ENCODE results near the gene KIAA1217. TPM values are rescaled to one million over a fixed set of nuclear protein-coding genes. Genes with fewer than 3 reads are reported as not detected.

Gene KIAA1217
- total and polyA plus RNA-seq, 7 experiments from 2014 or later = 0.03 to 2.1 (median 0.15) TPM; not detected in 4

DNA sequence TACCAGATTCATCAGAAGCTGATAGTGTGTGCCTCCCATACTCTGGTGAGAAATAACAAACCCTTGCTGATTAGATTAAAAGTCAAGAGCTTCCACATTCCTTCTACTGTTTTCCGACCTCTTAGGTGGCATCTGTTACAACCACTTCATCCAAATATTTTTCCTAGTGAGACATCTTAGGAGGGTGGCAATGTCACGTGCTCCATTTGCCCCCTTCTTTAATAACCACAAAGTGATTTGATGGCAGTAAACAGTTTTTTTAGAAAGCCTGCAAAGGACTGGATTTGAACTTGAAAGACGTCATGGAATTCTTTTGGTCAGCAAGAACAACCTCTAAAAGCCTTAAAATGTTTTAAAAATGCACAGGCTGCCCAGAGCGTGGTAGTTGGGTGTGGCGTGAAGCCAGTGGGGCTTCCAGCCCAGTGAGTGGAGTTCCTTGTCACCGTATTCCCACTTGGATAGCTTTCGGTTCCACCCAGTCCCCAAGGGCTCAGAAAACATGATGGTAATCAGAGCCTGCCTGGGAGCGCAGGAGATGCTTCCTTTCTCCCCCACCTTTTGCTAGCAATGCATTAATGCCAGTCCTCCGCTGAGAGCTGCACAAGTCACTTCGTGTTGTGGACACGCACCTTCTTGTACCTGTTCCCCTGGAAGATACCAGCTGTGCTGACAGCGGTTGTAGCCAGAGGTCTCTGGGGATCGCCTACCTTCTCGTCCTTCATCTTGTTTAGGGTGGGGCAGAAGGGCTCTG, 256.4 kb downstream of the KIAA1217 start:
- H3K4me3 Mint-ChIP-seq = peak overlapping the region in 1 of 10 donors; percentile 66
- H3K36me3 ChIP-seq (ENCODE audit: control insufficient read depth in 2 of 3, insufficient read depth in 3 of 3, low read length in 3 of 3) = no peaks in the 10 kb centered on the region
- no peaks in the 10 kb centered on the region for H3K27me3 ChIP-seq (ENCODE audit: control insufficient read depth in 2 of 2, insufficient read depth in 2 of 2, low read length in 2 of 2)
- H3K4me1 Mint-ChIP-seq = peaks cover 4 to 49% (median 14%) of the 10 kb centered on the region in 7 donors
- H3K4me1 ChIP-seq (ENCODE audit: control insufficient read depth in 2 of 2, insufficient read depth in 2 of 2, low read length in 2 of 2) = no peaks in the 10 kb centered on the region
- intact Hi-C loops (cut with micrococcal nuclease) = loop anchor here in 1 of 2 donors (5.0 to 10.0 kb wide), 4 partner anchors 83 to 1370 kb away; partner anchors contain the start of genes ARHGAP21 and MSRB2
- H3K27ac Mint-ChIP-seq = peak overlapping the region in 1 of 9 donors; percentile 83
- H3K9me3 ChIP-seq (ENCODE audit: control insufficient read depth in 2 of 3, low read length in 3 of 3) = no peaks in the 10 kb centered on the region
- peaks cover 0 to 13% (median 6%) of the 10 kb centered on the region in 5 donors for H3K27me3 Mint-ChIP-seq
- ATAC-seq (no peak), DNase-seq (no peak)
- no peak overlapping the region for H3K4me3 ChIP-seq (ENCODE audit: low read length)
- peaks cover 0 to 6% (median 0%) of the 10 kb centered on the region in 5 donors for H3K36me3 Mint-ChIP-seq
- CTCF ChIA-PET = no interaction called here
- peaks cover 0 to 11% (median 0%) of the 10 kb centered on the region in 11 donors for H3K9me3 Mint-ChIP-seq
- no peak overlapping the region for H3K27ac ChIP-seq (ENCODE audit: low read depth, low read length)
- POLR2A ChIA-PET = no interaction called here

DNA sequence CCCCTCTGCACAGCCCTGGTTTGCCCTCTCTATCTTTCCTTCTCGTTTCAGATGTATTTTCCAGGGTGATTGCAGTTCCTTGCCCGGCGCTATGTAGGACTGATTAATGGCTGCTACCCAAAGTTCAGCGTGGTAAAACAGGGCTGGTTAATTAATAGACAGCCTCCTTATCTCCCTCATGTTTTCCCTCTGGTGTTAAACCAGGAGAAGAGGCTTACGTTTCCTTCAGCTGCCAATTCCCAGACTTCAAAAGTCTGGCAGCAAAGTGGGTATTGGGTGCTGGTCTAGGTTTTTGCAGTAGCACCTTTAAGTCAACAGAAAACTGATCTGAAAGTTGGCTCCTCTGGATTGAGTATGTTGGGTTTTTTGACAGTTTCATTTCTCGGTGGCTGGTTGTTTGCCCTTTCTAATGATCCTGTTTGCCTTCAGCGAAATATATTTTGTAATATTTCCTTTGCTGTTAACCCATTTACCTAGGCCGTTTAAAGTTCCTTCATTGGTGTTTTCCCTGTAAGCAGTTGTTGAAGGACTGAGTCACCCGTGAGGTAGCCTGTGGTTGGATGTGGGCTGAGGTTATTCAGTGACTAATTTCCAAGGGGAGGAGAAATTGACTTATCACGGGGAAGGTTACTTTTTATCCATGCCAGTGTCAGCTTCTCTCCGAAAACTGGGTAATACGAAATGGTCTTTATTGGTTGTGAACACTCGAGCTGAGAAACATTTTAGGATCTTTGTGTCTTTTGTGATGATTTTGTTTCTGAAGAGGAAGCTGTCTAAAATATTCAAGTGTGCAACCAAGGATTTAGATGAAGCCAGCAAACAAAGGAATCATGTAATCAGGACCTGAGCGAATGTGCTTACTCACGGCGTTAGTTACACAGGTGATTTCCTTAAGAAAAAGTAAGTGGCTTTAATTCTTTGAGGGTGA, 257.2 kb downstream of the KIAA1217 start:
- intact Hi-C loops (cut with micrococcal nuclease) = loop anchor here in 1 of 2 donors (2.0 to 10.0 kb wide), 5 partner anchors 17 to 1371 kb away; partner anchors contain the start of genes ARHGAP21 and MSRB2
- H3K27ac Mint-ChIP-seq = peak overlapping the region in 1 of 9 donors; percentile 83

DNA sequence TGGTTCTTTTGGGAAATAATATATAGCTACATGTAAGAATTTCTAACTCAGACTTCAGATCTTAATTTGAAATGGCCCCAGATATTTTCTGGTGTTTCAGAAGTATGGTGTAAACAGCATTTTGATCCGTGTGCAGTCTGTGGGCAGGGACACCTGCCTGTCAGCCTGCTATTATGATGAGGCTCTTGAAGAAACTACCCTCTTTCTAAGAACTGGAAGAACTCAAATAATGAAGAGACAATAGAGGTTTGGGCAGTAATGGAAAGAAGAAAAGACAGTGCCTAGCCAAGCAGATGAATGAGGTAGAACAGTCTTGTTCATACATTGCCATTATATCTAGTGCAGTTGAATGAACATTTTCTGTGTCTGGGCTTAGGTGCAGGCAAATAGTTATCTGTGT, 258.2 kb downstream of the KIAA1217 start:
- ATAC-seq (no peak), DNase-seq (no peak)
- Mint-ChIP-seq H3K27ac (peak overlapping the region in 1 of 9 donors; percentile 3), H3K9me3 (peaks cover 0 to 9% (median 0%) of the 10 kb centered on the region in 11 donors), H3K27me3 (peaks cover 0 to 8% (median 7%) of the 10 kb centered on the region in 5 donors), H3K36me3 (peaks cover 0 to 6% (median 0%) of the 10 kb centered on the region in 5 donors), H3K4me3 (peak overlapping the region in 1 of 10 donors; percentile 29), H3K4me1 (peaks cover 4 to 49% (median 14%) of the 10 kb centered on the region in 7 donors)
- no peaks in the 10 kb centered on the region for H3K36me3 ChIP-seq (ENCODE audit: control insufficient read depth in 2 of 3, insufficient read depth in 3 of 3, low read length in 3 of 3)
- H3K27ac ChIP-seq (ENCODE audit: low read depth, low read length) = no peak overlapping the region
- intact Hi-C loops (cut with micrococcal nuclease) = loop anchor here in 1 of 2 donors (2.0 to 10.0 kb wide), 5 partner anchors 18 to 1372 kb away; partner anchors contain the start of genes ARHGAP21 and MSRB2
- H3K4me3 ChIP-seq (ENCODE audit: low read length) = no peak overlapping the region
- H3K27me3 ChIP-seq (ENCODE audit: control insufficient read depth in 2 of 2, insufficient read depth in 2 of 2, low read length in 2 of 2) = no peaks in the 10 kb centered on the region
- ChIA-PET POLR2A (no interaction called here), CTCF (no interaction called here)
- no peaks in the 10 kb centered on the region for H3K9me3 ChIP-seq (ENCODE audit: control insufficient read depth in 2 of 3, low read length in 3 of 3)
- no peaks in the 10 kb centered on the region for H3K4me1 ChIP-seq (ENCODE audit: control insufficient read depth in 2 of 2, insufficient read depth in 2 of 2, low read length in 2 of 2)

More for the DNA sequence above, 257.2 kb downstream of the KIAA1217 start:
- H3K36me3 Mint-ChIP-seq = peaks cover 0 to 6% (median 0%) of the 10 kb centered on the region in 5 donors
- H3K36me3 ChIP-seq (ENCODE audit: control insufficient read depth in 2 of 3, insufficient read depth in 3 of 3, low read length in 3 of 3) = no peaks in the 10 kb centered on the region
- no peaks in the 10 kb centered on the region for H3K4me1 ChIP-seq (ENCODE audit: control insufficient read depth in 2 of 2, insufficient read depth in 2 of 2, low read length in 2 of 2)
- peaks cover 0 to 9% (median 0%) of the 10 kb centered on the region in 11 donors for H3K9me3 Mint-ChIP-seq
- H3K4me3 Mint-ChIP-seq = peak overlapping the region in 1 of 10 donors; percentile 66
- H3K4me1 Mint-ChIP-seq = peaks cover 4 to 49% (median 14%) of the 10 kb centered on the region in 7 donors
- no peaks in the 10 kb centered on the region for H3K9me3 ChIP-seq (ENCODE audit: control insufficient read depth in 2 of 3, low read length in 3 of 3)
- ChIA-PET POLR2A (no interaction called here), CTCF (no interaction called here)
- ATAC-seq (peak; percentile 42), DNase-seq (peak in 1 of 9 donors; percentile 69)
- peaks cover 0 to 10% (median 8%) of the 10 kb centered on the region in 5 donors for H3K27me3 Mint-ChIP-seq
- no peak overlapping the region for H3K27ac ChIP-seq (ENCODE audit: low read depth, low read length)
- no peaks in the 10 kb centered on the region for H3K27me3 ChIP-seq (ENCODE audit: control insufficient read depth in 2 of 2, insufficient read depth in 2 of 2, low read length in 2 of 2)
- H3K4me3 ChIP-seq (ENCODE audit: low read length) = no peak overlapping the region

DNA sequence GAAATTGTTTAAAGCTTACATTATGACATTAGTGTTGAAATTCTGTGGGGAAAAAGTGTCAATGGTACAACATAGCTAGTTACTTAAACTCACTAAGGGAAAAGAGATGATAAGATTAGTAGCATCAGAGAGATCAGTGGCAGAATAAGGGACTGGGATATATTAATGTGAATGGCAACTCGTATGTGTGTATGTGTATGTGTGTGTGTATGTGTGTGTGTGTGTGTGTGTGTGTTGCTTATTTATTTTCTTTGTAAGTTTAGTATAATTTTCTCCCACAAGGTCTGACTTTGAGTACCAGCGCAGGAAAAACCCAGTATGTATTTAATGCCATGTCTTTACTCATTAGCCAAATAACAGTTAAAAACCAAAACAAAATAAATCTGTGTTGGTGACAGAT, 258.7 kb downstream of the KIAA1217 start:
- Mint-ChIP-seq H3K27ac (peak overlapping the region in 1 of 9 donors; percentile 3), H3K4me1 (peaks cover 4 to 47% (median 14%) of the 10 kb centered on the region in 7 donors), H3K4me3 (peak overlapping the region in 1 of 10 donors; percentile 29), H3K27me3 (peaks cover under 1 to 12% (median 7%) of the 10 kb centered on the region in 5 donors), H3K36me3 (peaks cover 0 to 6% (median 0%) of the 10 kb centered on the region in 5 donors), H3K9me3 (peaks cover 0 to 9% (median 0%) of the 10 kb centered on the region in 11 donors)
- Histone ChIP-seq H3K4me3 (ENCODE audit: low read length) (no peak overlapping the region), H3K36me3 (ENCODE audit: control insufficient read depth in 2 of 3, insufficient read depth in 3 of 3, low read length in 3 of 3) (no peaks in the 10 kb centered on the region), H3K9me3 (ENCODE audit: control insufficient read depth in 2 of 3, low read length in 3 of 3) (no peaks in the 10 kb centered on the region), H3K27ac (ENCODE audit: low read depth, low read length) (no peak overlapping the region), H3K27me3 (ENCODE audit: control insufficient read depth in 2 of 2, insufficient read depth in 2 of 2, low read length in 2 of 2) (no peaks in the 10 kb centered on the region), H3K4me1 (ENCODE audit: control insufficient read depth in 2 of 2, insufficient read depth in 2 of 2, low read length in 2 of 2) (no peaks in the 10 kb centered on the region)
- ChIA-PET POLR2A (no interaction called here), CTCF (no interaction called here)
- intact Hi-C loops (cut with micrococcal nuclease) = loop anchor here in 1 of 2 donors (2.0 to 10.0 kb wide), 5 partner anchors 19 to 1373 kb away; partner anchors contain the start of genes ARHGAP21 and MSRB2
- ATAC-seq = no peak
- no peak for DNase-seq

DNA sequence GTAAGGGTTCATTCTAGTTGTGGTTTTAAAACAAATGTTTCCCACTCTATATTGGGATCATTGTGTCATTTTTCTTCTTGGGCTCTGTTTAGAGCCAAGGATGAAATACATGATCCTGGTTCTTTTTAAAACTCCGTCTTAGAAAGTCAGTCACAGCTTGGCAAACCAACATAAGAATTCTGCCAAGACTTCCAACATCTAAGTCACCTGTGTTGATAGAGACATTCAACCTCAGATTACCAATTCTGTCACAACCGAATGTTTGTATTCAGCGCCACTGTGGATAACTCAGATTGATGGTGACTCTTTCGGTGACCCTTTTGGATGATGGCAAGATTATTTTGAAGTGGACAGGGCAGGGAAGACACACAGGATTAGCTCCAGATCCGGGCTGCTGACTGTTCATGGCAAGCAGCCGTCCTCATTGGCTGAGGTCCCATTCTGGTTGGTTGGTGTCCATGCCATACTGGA, 259.4 kb downstream of the KIAA1217 start:
- H3K27ac Mint-ChIP-seq = no peak overlapping the region
- ATAC-seq = no peak
- H3K27ac ChIP-seq (ENCODE audit: low read depth, low read length) = no peak overlapping the region
- peaks cover 7 to 19% (median 14%) of the 10 kb centered on the region in 5 donors for H3K27me3 Mint-ChIP-seq
- no peaks in the 10 kb centered on the region for H3K9me3 ChIP-seq (ENCODE audit: control insufficient read depth in 2 of 3, low read length in 3 of 3)
- peaks cover 4 to 41% (median 11%) of the 10 kb centered on the region in 7 donors for H3K4me1 Mint-ChIP-seq
- ChIA-PET POLR2A (no interaction called here), CTCF (no interaction called here)
- peaks cover 0 to 9% (median 0%) of the 10 kb centered on the region in 5 donors for H3K36me3 Mint-ChIP-seq
- H3K9me3 Mint-ChIP-seq = peaks cover 0 to 12% (median 0%) of the 10 kb centered on the region in 11 donors
- H3K36me3 ChIP-seq (ENCODE audit: control insufficient read depth in 2 of 3, insufficient read depth in 3 of 3, low read length in 3 of 3) = no peaks in the 10 kb centered on the region
- no peak overlapping the region for H3K4me3 Mint-ChIP-seq
- DNase-seq = no peak
- H3K27me3 ChIP-seq (ENCODE audit: control insufficient read depth in 2 of 2, insufficient read depth in 2 of 2, low read length in 2 of 2) = no peaks in the 10 kb centered on the region
- no peak overlapping the region for H3K4me3 ChIP-seq (ENCODE audit: low read length)
- H3K4me1 ChIP-seq (ENCODE audit: control insufficient read depth in 2 of 2, insufficient read depth in 2 of 2, low read length in 2 of 2) = no peaks in the 10 kb centered on the region
- intact Hi-C loops (cut with micrococcal nuclease) = loop anchor here in 1 of 2 donors (5.0 to 10.0 kb wide), 4 partner anchors 86 to 1374 kb away; partner anchors contain the start of genes ARHGAP21 and MSRB2

DNA sequence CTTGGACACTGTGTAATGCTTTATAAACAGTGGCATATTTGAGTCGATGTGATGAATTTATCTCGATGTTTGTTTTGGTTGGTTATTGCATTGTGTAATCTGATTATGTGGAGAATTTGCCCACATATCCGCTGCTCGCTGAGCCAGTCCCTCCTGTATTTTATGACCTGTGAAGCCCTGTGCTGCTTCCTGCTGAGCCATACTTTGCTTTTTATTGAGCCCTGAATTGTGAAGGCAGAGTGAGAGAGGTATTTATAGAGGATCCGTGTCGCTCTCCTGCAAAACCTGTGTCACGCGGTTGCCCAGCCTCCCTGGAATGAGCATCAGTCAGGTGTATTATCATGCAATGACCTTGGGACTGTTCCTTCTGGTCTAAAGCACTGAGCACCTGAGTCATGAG, 261.1 kb downstream of the KIAA1217 start:
- CTCF ChIA-PET = no interaction called here
- no peak for ATAC-seq
- intact Hi-C loops (cut with micrococcal nuclease) = loop anchor here in 1 of 2 donors (5.0 to 10.0 kb wide), 4 partner anchors 88 to 1375 kb away; partner anchors contain the start of genes ARHGAP21 and MSRB2

More for the DNA sequence above, 261.1 kb downstream of the KIAA1217 start:
- POLR2A ChIA-PET = no interaction called here
- peaks cover 0 to 24% (median 0%) of the 10 kb centered on the region in 7 donors for H3K4me1 Mint-ChIP-seq
- H3K4me3 Mint-ChIP-seq = no peak overlapping the region
- H3K36me3 Mint-ChIP-seq = peaks cover 0 to 10% (median 0%) of the 10 kb centered on the region in 5 donors
- no peak for DNase-seq
- H3K27ac ChIP-seq (ENCODE audit: low read depth, low read length) = no peak overlapping the region
- no peaks in the 10 kb centered on the region for H3K27me3 ChIP-seq (ENCODE audit: control insufficient read depth in 2 of 2, insufficient read depth in 2 of 2, low read length in 2 of 2)
- peaks cover 0 to 11% (median 0%) of the 10 kb centered on the region in 11 donors for H3K9me3 Mint-ChIP-seq
- H3K4me1 ChIP-seq (ENCODE audit: control insufficient read depth in 2 of 2, insufficient read depth in 2 of 2, low read length in 2 of 2) = no peaks in the 10 kb centered on the region
- H3K4me3 ChIP-seq (ENCODE audit: low read length) = no peak overlapping the region
- no peak overlapping the region for H3K27ac Mint-ChIP-seq
- no peaks in the 10 kb centered on the region for H3K9me3 ChIP-seq (ENCODE audit: control insufficient read depth in 2 of 3, low read length in 3 of 3)
- H3K36me3 ChIP-seq (ENCODE audit: control insufficient read depth in 2 of 3, insufficient read depth in 3 of 3, low read length in 3 of 3) = no peaks in the 10 kb centered on the region
- peaks cover 11 to 30% (median 16%) of the 10 kb centered on the region in 5 donors for H3K27me3 Mint-ChIP-seq
